ENCODE data around the gene FIGLA. TPM values are rescaled to one million over a fixed set of nuclear protein-coding genes. Genes with fewer than 3 reads are reported as not detected.

Gene FIGLA
- total RNA-seq, 1 experiment from 2014 or later, result not detected

DNA sequence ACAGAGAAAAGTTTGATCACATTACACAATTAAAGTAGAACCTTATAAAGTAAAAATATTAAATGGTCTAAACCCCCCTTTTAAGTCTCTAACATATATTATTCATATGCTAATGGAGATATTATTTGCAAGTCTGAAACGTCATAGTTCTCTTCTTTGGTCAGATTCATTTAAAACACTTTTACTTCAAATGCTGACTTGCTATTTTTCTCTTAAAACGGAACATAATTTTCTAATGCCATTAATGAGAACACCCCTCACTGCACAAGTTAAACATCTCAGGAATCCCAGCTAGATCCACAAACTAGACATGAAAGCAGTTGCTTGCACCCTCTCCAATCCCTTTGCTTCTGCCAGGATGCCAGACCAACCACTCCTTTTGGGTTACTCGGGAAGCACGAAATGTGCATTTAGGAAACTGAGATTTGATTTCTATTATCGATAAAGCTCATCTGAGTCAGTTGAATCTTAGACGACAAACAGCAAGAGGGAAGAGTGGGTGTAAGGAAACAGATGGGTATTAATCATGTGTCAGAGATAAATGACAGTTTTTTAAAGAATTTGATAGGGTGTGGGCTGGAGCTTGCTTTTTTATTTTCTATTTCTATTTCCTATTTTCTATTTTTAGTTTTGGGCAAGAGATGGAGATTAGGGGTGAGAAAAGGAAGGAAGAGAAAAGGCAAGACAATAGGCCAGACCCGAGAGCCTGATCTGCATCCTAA lies 23.9 kb downstream of the FIGLA start (continued):
- TF ChIP-seq ZFX (IDR thresholded peaks at IDR 0.05), result no peak
- TF ChIP-seq, protein P1, sequence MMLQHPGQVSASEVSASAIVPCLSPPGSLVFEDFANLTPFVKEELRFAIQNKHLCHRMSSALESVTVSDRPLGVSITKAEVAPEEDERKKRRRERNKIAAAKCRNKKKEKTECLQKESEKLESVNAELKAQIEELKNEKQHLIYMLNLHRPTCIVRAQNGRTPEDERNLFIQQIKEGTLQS (IDR thresholded peaks at IDR 0.05), result no peak
- TF ChIP-seq, protein P2, sequence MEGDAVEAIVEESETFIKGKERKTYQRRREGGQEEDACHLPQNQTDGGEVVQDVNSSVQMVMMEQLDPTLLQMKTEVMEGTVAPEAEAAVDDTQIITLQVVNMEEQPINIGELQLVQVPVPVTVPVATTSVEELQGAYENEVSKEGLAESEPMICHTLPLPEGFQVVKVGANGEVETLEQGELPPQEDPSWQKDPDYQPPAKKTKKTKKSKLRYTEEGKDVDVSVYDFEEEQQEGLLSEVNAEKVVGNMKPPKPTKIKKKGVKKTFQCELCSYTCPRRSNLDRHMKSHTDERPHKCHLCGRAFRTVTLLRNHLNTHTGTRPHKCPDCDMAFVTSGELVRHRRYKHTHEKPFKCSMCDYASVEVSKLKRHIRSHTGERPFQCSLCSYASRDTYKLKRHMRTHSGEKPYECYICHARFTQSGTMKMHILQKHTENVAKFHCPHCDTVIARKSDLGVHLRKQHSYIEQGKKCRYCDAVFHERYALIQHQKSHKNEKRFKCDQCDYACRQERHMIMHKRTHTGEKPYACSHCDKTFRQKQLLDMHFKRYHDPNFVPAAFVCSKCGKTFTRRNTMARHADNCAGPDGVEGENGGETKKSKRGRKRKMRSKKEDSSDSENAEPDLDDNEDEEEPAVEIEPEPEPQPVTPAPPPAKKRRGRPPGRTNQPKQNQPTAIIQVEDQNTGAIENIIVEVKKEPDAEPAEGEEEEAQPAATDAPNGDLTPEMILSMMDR (IDR thresholded peaks at IDR 0.05 in 2 of 3, conservative IDR thresholded peaks at IDR 0.05 in 1 of 3; ENCODE audit: borderline replicate concordance in 1 of 3, insufficient read depth in 1 of 3, low read depth in 2 of 3, low read length in 2 of 3), result no peak
- TF ChIP-seq SIN3A (IDR thresholded peaks at IDR 0.05; ENCODE audit: low read depth), result no peak
- TF ChIP-seq, protein P3, sequence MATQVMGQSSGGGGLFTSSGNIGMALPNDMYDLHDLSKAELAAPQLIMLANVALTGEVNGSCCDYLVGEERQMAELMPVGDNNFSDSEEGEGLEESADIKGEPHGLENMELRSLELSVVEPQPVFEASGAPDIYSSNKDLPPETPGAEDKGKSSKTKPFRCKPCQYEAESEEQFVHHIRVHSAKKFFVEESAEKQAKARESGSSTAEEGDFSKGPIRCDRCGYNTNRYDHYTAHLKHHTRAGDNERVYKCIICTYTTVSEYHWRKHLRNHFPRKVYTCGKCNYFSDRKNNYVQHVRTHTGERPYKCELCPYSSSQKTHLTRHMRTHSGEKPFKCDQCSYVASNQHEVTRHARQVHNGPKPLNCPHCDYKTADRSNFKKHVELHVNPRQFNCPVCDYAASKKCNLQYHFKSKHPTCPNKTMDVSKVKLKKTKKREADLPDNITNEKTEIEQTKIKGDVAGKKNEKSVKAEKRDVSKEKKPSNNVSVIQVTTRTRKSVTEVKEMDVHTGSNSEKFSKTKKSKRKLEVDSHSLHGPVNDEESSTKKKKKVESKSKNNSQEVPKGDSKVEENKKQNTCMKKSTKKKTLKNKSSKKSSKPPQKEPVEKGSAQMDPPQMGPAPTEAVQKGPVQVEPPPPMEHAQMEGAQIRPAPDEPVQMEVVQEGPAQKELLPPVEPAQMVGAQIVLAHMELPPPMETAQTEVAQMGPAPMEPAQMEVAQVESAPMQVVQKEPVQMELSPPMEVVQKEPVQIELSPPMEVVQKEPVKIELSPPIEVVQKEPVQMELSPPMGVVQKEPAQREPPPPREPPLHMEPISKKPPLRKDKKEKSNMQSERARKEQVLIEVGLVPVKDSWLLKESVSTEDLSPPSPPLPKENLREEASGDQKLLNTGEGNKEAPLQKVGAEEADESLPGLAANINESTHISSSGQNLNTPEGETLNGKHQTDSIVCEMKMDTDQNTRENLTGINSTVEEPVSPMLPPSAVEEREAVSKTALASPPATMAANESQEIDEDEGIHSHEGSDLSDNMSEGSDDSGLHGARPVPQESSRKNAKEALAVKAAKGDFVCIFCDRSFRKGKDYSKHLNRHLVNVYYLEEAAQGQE (IDR thresholded peaks at IDR 0.05; ENCODE audit: low read depth), result no peak
- no peak for TF ChIP-seq FOSL1 (IDR thresholded peaks at IDR 0.05; ENCODE audit: low read depth)
- TF ChIP-seq, protein P4, sequence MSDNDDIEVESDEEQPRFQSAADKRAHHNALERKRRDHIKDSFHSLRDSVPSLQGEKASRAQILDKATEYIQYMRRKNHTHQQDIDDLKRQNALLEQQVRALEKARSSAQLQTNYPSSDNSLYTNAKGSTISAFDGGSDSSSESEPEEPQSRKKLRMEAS (IDR thresholded peaks at IDR 0.05), result no peak

DNA sequence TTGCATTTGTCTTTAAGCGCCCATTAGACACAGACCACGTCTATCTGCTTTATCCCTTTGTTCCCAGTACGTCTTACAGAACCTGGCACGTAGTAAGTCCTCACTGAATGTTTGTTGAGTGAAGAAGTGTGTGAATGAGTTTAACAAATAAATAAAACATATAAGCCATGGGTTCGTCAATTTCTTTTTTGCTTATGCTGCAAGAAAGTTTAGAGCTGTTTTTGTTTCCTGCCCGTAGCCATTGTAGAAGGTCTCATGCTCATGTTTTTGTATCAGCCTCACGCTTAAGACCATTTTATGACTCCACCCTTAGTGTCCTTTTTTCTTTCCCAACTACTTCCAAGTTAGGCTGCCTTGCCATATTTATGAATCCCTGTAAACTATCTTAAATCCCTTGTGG lies 24.9 kb downstream of the FIGLA start:
- Histone ChIP-seq H3K4me3 (replicated peaks in 1 of 2; ENCODE audit: low read depth in 1 of 2, low read length in 2 of 2) (no peak overlapping the region), H3K79me2 (ENCODE audit: insufficient read depth, low read length) (no peaks in the 10 kb centered on the region), H3K36me3 (ENCODE audit: control insufficient read depth in 1 of 2, insufficient read depth in 2 of 2, low read length in 2 of 2) (no peaks in the 10 kb centered on the region), H3K4me1 (ENCODE audit: control insufficient read depth in 1 of 2, insufficient read depth in 2 of 2, low read length in 2 of 2) (no peaks in the 10 kb centered on the region), H2AFZ (ENCODE audit: low read depth, low read length, poor library complexity, severe bottlenecking) (no peak overlapping the region), H3K4me2 (ENCODE audit: low read length) (no peak overlapping the region), H3K27me3 (ENCODE audit: insufficient read depth, low read length) (no peaks in the 10 kb centered on the region), H3K9me3 (ENCODE audit: control insufficient read depth in 1 of 2, insufficient read depth in 1 of 2, low read depth in 1 of 2, low read length in 2 of 2) (no peaks in the 10 kb centered on the region), H4K20me1 (ENCODE audit: insufficient read depth) (no peaks in the 10 kb centered on the region), H3K9me2 (ENCODE audit: insufficient read depth) (no peaks in the 10 kb centered on the region), H3K9ac (ENCODE audit: low read length) (no peak overlapping the region), H3K27ac (ENCODE audit: low read depth, low read length) (no peak overlapping the region)
- intact Hi-C loops (cut with micrococcal nuclease), result no loop called here
- ChIA-PET RAD21 (ENCODE audit: low non-redundant PET in 1 of 2, low total read pairs in 2 of 2, uncharacterized antibody in 2 of 2, unreplicated experiment in 2 of 2) (no interaction called here), POLR2A (no interaction called here), CTCF (no interaction called here)
- DNase-seq (ENCODE audit: low read depth, low spot score), result no peak
- ATAC-seq, result no peak
- BruUV-seq (replicated peaks), result no TSS peak
- no peak for TF ChIP-seq EGR1 (IDR thresholded peaks at IDR 0.05; ENCODE audit: low read depth)
- TF ChIP-seq, protein P3 (IDR thresholded peaks at IDR 0.05; ENCODE audit: low read depth), result no peak
- no peak for TF ChIP-seq TCF7L2 (IDR thresholded peaks at IDR 0.05; ENCODE audit: borderline replicate concordance, extremely low read depth, insufficient read depth, insufficient read length)
- TF ChIP-seq FOSL1 (IDR thresholded peaks at IDR 0.05; ENCODE audit: low read depth), result no peak
